Measurements from ENCODE around the gene NLRP6. TPM values are rescaled to one million over a fixed set of nuclear protein-coding genes. Genes with fewer than 3 reads are reported as not detected.
A peak's percentile ranks its signal among the peaks of the same experiment; 100 is the strongest.
"Not testable (repeated sequence)": the region's sequence is repeated elsewhere in the genome, so short reads cannot be mapped to it uniquely, and the experiment has no call there.

NLRP6 gene
- total RNA-seq, 1 experiment from 2014 or later: not detected

GRCh38 chr11:324156-324555 is 45.9 kb downstream of the NLRP6 start:
- CTCF ChIA-PET: no interaction called here
- Histone ChIP-seq H3K4me3 (ENCODE audit: low read depth, low read length, poor library complexity, severe bottlenecking) (no peak overlapping the region), H3K4me1 (ENCODE audit: insufficient read depth, low read length, poor library complexity, severe bottlenecking) (peaks cover 5% of the 10 kb centered on the region), H3K27me3 (replicated peaks; ENCODE audit: insufficient read depth, low read depth, low read length, poor library complexity) (no peaks in the 10 kb centered on the region), H3K36me3 (ENCODE audit: insufficient read depth, low read length, poor library complexity, severe bottlenecking) (no peaks in the 10 kb centered on the region), H3K9me3 (ENCODE audit: low read depth, low read length, poor library complexity, severe bottlenecking) (no peaks in the 10 kb centered on the region), H3K27ac (ENCODE audit: low read depth, low read length, poor library complexity, severe bottlenecking) (no peak overlapping the region)
- no peak for DNase-seq (ENCODE audit: low spot score)
- no peak for TF ChIP-seq EZH2 (IDR thresholded peaks at IDR 0.05; ENCODE audit: borderline replicate concordance, low read depth, low read length, poor library complexity, severe bottlenecking)
- no peak for TF ChIP-seq CTCF (conservative IDR thresholded peaks at IDR 0.05; ENCODE audit: low read depth, low read length)
- POLR2A ChIA-PET (ENCODE audit: low non-redundant PET): no interaction called here
- intact Hi-C loops (cut with micrococcal nuclease; ENCODE audit: unreplicated experiment): no loop called here
- no TSS peak for BruUV-seq (replicated peaks)

GRCh38 chr11:324593-325517 is 46.6 kb downstream of the NLRP6 start:
- POLR2A ChIA-PET (ENCODE audit: low non-redundant PET); CTCF ChIA-PET; BruUV-seq (replicated peaks): not testable (repeated sequence)

GRCh38 chr11:325796-326591 is 47.8 kb downstream of the NLRP6 start:
- intact Hi-C loops (cut with micrococcal nuclease; ENCODE audit: unreplicated experiment): loop anchor here (1.0 kb wide), 1 partner anchor 9 kb away; no protein-coding TSS in a partner anchor
- no peaks in the 10 kb centered on the region for H3K27me3 ChIP-seq (replicated peaks; ENCODE audit: insufficient read depth, low read depth, low read length, poor library complexity)
- no TSS peak for BruUV-seq (replicated peaks)
- no peak for TF ChIP-seq CTCF (conservative IDR thresholded peaks at IDR 0.05; ENCODE audit: low read depth, low read length)
- no peak for TF ChIP-seq EZH2 (IDR thresholded peaks at IDR 0.05; ENCODE audit: borderline replicate concordance, low read depth, low read length, poor library complexity, severe bottlenecking)
- peak overlapping the region; percentile 47 for H3K27ac ChIP-seq (ENCODE audit: low read depth, low read length, poor library complexity, severe bottlenecking)
- DNase-seq (ENCODE audit: low spot score): no peak
- no peaks in the 10 kb centered on the region for H3K36me3 ChIP-seq (ENCODE audit: insufficient read depth, low read length, poor library complexity, severe bottlenecking)
- POLR2A ChIA-PET (ENCODE audit: low non-redundant PET): no interaction called here
- no peak overlapping the region for H3K4me3 ChIP-seq (ENCODE audit: low read depth, low read length, poor library complexity, severe bottlenecking)
- CTCF ChIA-PET: no interaction called here
- peaks cover 5% of the 10 kb centered on the region for H3K4me1 ChIP-seq (ENCODE audit: insufficient read depth, low read length, poor library complexity, severe bottlenecking)
- H3K9me3 ChIP-seq (ENCODE audit: low read depth, low read length, poor library complexity, severe bottlenecking): no peaks in the 10 kb centered on the region

More at GRCh38 chr11:324593-325517, 46.6 kb downstream of the NLRP6 start:
- H3K4me1 ChIP-seq (ENCODE audit: insufficient read depth, low read length, poor library complexity, severe bottlenecking); intact Hi-C loops (cut with micrococcal nuclease; ENCODE audit: unreplicated experiment); DNase-seq (ENCODE audit: low spot score); H3K27me3 ChIP-seq (replicated peaks; ENCODE audit: insufficient read depth, low read depth, low read length, poor library complexity); H3K9me3 ChIP-seq (ENCODE audit: low read depth, low read length, poor library complexity, severe bottlenecking); H3K36me3 ChIP-seq (ENCODE audit: insufficient read depth, low read length, poor library complexity, severe bottlenecking); H3K4me3 ChIP-seq (ENCODE audit: low read depth, low read length, poor library complexity, severe bottlenecking): not testable (repeated sequence)
- H3K27ac ChIP-seq (ENCODE audit: low read depth, low read length, poor library complexity, severe bottlenecking): peak overlapping the region; percentile 25

All from A673 (cell line).